H1 (cell line): ENCODE measurements around the gene RBP4.

Experiments
- CREB1 ChIP-seq: IDR thresholded peaks from 2 replicates; pipeline ENCODE4 v1.6.1; 2012; ENCODE audit warnings: inconsistent platforms
- EP300 ChIP-seq, 2 experiments: IDR thresholded peaks; 1 replicate in 1 of 2; 2 replicates in 1 of 2; pipeline ENCODE4 v1.6.1; 2011 to 2012; ENCODE audit warnings: low read depth in 2 of 2, low read length in 2 of 2, mild to moderate bottlenecking in 2 of 2, borderline replicate concordance in 1 of 2, inconsistent platforms in 1 of 2, moderate library complexity in 1 of 2
- GABPA ChIP-seq: IDR thresholded peaks from 2 replicates; pipeline ENCODE4 v1.6.1; 2011; ENCODE audit warnings: mild to moderate bottlenecking, low read length, moderate library complexity, borderline replicate concordance; ENCODE audit not compliant: insufficient read depth
- HDAC6 ChIP-seq: IDR thresholded peaks from one replicate; pipeline ENCODE4 v1.7.1; 2012; ENCODE audit warnings: low read depth, mild to moderate bottlenecking, inconsistent platforms, low read length, moderate library complexity
- JUND ChIP-seq: IDR thresholded peaks from 2 replicates; pipeline ENCODE4 v1.6.1; 2011; ENCODE audit warnings: mild to moderate bottlenecking, improper control_type of control experiment, low read length
- POLR2AphosphoS5 ChIP-seq: IDR thresholded peaks from 2 replicates; pipeline ENCODE4 v1.6.1; 2011; ENCODE audit warnings: low read depth, low read length
- RBBP5 ChIP-seq: IDR thresholded peaks from 2 replicates; pipeline ENCODE4 v1.7.1; 2012; ENCODE audit warnings: low read depth, mild to moderate bottlenecking, inconsistent platforms, low read length, moderate library complexity, borderline replicate concordance
- TAF7 ChIP-seq: optimal IDR thresholded peaks from 2 replicates; pipeline ENCODE3; 2011; ENCODE audit warnings: low read depth, mild to moderate bottlenecking, inconsistent platforms, low read length, moderate library complexity, borderline replicate concordance
- ZNF274 ChIP-seq: IDR thresholded peaks from 2 replicates; pipeline ENCODE4 v1.7.0; 2012; ENCODE audit warnings: low read length, borderline replicate concordance; ENCODE audit errors: extremely low read depth
- TF ChIP-seq, protein P1 (sequence below), 3 experiments: IDR thresholded peaks; 1 replicate in 2 of 3; 2 replicates in 1 of 3; pipeline versions ENCODE4 v1.5.1 to v1.6.1; 2011; ENCODE audit warnings: low read length in 3 of 3, mild to moderate bottlenecking in 3 of 3, inconsistent platforms in 2 of 3, low read depth in 1 of 3, moderate library complexity in 1 of 3; ENCODE audit not compliant: insufficient read depth in 1 of 3; ENCODE audit errors: control extremely low read depth in 1 of 3

DNA sequence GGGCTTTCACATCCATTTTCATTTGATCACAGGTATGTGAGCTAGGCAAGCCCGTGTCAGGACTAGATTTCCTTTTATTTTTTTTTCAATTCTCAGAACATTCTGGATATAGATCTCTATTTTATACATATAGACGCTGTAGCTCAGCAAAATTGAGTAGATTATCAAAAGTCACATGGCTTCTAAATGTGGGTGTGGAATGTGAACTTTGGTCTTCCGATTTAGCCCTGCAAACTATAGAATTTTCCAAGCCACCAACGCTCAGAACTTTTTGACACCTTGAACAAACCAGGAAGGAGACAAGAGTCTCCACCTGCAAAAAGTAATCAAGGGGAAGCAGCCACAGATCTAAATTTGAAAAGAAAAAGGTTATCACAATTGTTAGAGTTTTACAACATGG is 50.4 kb downstream of the RBP4 start:
- TF ChIP-seq RBBP5, result no peak
- TF ChIP-seq, protein P1, sequence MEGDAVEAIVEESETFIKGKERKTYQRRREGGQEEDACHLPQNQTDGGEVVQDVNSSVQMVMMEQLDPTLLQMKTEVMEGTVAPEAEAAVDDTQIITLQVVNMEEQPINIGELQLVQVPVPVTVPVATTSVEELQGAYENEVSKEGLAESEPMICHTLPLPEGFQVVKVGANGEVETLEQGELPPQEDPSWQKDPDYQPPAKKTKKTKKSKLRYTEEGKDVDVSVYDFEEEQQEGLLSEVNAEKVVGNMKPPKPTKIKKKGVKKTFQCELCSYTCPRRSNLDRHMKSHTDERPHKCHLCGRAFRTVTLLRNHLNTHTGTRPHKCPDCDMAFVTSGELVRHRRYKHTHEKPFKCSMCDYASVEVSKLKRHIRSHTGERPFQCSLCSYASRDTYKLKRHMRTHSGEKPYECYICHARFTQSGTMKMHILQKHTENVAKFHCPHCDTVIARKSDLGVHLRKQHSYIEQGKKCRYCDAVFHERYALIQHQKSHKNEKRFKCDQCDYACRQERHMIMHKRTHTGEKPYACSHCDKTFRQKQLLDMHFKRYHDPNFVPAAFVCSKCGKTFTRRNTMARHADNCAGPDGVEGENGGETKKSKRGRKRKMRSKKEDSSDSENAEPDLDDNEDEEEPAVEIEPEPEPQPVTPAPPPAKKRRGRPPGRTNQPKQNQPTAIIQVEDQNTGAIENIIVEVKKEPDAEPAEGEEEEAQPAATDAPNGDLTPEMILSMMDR (IDR thresholded peaks at IDR 0.05; ENCODE audit: control extremely low read depth in 1 of 3, insufficient read depth in 1 of 3, low read depth in 1 of 3, low read length in 3 of 3), result no peak
- no peak for TF ChIP-seq JUND
- TF ChIP-seq EP300 (IDR thresholded peaks at IDR 0.05; ENCODE audit: borderline replicate concordance in 1 of 2, low read depth in 2 of 2, low read length in 2 of 2), result no peak
- no peak for TF ChIP-seq POLR2AphosphoS5
- no peak for TF ChIP-seq CREB1
- TF ChIP-seq TAF7, result no peak
- TF ChIP-seq ZNF274, result no peak
- no peak for TF ChIP-seq HDAC6
- no peak for TF ChIP-seq GABPA
